Body of pancreas (tissue), 4 donors: ENCODE measurements around the gene ETHE1.

Source experiments
- CTCF ChIP-seq, 7 experiments: fragments of 450-650 bp in 4 of 7; fragments of 200-600 bp in 3 of 7; sonication (generic) in 3 of 7; IDR thresholded peaks; one replicate each; pipeline ENCODE4 v1.5.1; 2016 to 2019; ENCODE audit warnings: antibody characterized with exemption in 7 of 7
- POLR2A ChIP-seq, 3 donors: fragments of 450-650 bp; IDR thresholded peaks; one replicate each; pipeline ENCODE4 v1.6.1; 2016; ENCODE audit warnings: antibody characterized with exemption in 3 of 3, mild to moderate bottlenecking in 2 of 3

GRCh38 chr19:43474986-43475705 is 51.9 kb downstream of the ETHE1 start:
- TF ChIP-seq CTCF (IDR thresholded peaks at IDR 0.05), result no peak
- TF ChIP-seq POLR2A (IDR thresholded peaks at IDR 0.05), result peak in 2 of 3 donors; percentile 52 to 58
